Medulla oblongata (tissue), 1 donor: ENCODE measurements around the gene BIK.
"Not testable (repeated sequence)": the region's sequence is repeated elsewhere in the genome, so short reads cannot be mapped to it uniquely, and the experiment has no call there.

Experiments
- DNase-seq: peaks from one replicate; pipeline ENCODE4 v3.0.0-alpha.2; 2015; ENCODE audit errors: extremely low spot score

BIK gene

DNA sequence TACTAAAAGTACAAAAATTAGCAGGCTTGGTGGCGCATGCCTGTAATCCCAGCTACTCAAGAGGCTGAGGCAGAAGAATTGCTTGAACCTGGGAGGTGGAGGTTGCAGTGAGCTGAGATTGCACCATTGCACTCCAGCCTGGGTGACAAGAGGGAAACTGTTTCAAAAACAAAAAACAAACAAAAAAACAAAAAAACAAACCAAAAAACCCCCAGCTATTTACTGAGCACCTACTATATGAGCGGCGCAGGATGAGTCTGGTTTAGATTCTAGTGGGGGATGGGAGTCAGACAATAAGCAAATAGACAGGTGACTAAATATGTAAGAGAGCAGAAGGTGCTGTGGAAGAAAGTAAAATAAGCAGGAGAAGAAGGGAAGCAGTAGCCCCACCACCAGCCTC lies 5.6 kb upstream of the BIK start:
- DNase-seq = not testable (repeated sequence)

DNA sequence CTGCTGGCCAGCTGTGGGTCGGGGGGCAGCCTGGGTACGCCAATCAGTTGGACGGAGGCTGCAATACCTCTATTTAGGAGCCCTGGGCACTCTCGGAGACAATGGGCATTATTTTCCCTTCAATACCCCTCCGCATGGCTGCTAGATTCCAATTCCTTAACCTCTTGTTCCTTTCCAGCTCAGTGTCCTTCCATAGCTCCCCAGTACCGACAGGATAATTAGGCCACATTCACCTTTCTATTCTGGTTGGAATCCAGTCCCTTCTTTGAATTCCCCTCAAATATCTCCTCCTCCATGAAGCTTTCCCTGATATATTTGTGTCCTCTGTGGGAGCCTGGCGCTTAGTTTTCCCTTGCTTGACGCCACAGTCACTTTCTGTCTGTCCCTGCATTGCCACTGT lies 4.2 kb upstream of the BIK start:
- no peak for DNase-seq

DNA sequence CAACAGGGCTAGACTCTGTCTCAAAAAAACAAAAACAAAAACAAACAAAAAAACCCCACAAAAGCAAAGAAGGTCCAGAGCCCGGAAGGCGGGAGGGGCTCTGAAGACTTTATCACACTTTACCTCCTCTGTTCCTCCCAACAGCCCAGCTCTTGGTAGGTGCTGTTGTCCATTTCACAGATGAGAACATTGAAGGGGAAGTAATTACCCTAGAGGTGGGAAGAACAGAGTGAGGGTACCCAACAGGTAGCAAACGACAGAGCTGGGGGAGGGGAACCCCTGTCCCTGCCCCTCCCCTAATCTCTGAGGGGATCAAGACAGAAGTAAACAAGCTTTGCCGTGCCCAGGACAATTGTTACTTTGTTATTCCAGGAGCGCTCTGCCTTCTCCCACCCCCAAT lies 1.0 kb upstream of the BIK start:
- DNase-seq = no peak

DNA sequence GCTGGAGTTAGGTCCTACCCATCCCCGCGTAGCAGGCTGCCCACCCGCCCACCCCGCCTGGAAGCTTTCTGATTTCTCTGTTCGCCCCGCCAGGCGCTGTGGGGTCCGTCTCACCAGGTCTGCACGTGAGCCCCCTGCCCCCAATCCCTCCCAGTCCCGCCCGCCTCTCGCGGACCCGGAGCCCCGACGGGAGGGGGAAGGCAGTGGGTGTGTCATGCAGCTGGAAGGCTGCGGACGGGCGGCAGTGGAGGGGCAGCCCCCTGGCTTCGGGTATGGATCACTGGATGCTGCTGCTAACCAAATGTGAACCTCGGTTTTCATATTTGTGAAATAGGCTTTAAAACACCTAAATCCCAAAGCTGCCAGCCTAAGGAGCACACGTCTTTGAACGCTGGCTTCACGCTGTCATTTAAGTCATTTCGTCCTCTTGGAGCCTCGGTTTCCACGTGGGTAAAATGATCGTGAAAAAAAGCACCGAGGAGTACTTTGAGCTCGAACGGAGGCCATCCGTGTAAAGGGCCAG lies 568 bp upstream of the BIK start:
- DNase-seq = no peak

DNA sequence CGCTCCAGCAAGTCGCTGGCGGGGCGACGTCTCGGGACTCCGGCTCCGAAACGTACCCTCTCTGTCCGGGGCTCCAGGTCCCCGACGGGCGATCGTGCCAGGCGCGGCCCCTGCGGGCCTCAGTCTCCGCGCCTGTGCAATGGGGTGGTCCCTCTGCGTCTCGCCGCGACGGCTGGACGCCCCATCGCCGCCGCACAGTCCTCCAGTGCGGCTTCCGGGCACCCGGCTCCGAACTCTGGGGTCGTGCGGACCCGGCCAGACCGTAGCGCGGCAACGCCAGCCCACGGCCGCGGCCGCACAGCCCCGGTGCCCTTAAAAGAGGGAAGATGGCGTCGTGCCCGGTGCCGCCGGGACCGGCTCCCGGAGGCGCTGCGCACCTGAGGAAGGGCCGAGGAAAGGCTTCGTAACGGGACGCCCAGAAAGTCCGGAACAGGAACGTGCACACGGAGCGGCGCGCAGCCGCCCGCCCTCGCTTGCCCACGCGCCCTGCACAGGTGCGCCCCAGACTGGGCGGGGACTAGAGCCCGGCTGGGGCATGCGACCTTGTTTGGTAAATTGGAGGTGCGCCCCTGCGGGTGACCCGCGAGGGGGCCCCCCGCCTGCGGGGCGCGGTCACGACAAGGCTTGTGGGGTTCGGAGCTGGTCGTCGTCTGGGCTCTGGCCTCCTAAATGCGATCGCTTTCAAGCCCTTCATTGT lies 525 bp downstream of the BIK start:
- no peak for DNase-seq

DNA sequence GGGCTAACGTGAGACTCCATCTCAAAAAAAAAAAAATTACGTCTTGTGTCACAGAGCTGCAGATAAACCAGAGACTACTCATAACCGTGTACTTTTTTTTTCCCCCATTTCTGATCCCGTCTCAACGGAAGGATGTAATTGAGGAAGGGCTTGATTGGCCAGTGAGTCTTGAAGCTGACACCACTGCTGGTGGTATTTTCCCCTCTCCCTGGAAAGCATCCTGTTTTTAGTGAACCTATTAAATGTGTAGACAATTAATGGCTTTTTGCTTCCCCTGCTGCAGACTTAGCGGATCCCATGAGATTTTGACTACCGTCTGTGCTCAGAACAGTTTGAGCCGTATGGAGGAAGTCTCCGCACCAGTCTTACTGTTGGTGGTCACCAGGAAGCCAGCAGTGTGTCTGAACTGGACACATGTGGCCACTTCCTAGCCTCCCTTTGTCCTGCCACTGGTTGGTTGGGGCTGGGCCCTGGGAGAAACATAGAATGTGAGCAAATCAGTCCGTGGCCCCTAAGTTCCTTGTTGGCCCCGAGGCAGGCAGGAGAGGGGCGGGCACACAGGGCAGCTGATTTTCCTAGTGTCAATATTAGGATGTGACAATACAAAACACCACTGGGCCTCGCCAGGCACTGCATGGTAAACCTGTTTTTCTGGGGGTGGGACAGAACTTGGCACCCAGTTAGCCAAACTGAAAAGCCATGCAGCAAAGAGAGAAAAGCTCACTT lies 3.1 kb downstream of the BIK start:
- DNase-seq = no peak

DNA sequence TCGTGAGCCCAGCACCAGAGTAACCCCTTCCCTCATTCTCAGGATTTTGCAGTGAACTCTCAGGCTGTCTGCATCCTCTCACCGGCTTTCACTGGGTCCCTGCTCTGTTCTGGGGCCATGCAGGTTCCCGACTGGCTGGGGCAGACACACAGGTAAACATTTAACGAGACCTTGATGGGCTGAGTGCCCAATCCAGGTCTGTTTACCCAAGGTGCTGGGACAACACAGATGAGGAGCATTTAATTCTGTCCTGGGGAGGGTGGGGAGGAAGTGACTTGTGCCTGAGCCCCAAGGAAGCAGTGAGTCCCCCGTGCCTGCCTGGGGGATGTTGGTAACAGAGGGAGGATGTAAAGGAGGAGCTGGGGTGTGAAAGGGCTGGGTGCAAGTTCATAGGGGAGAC lies 4.4 kb downstream of the BIK start:
- DNase-seq = no peak

DNA sequence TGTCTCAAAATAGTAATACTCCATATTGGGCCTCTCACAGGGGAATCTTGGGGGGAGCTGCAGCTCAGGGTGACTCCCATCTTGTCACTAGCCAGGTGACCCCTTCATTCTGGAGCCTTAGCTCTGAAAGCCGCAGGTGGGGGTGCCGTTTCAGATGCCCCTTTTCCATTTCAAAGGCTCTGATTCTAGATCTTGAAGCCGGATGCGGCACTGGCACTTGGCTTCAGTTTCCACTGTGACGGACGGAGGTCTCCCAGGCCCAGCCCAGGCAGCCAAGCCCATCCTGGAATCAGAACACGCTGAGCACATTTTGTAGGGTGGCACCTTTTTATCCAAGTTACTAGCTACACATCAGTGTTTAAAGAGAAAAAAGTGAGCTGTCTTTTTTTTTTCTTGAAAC lies 6.4 kb downstream of the BIK start:
- DNase-seq = no peak

DNA sequence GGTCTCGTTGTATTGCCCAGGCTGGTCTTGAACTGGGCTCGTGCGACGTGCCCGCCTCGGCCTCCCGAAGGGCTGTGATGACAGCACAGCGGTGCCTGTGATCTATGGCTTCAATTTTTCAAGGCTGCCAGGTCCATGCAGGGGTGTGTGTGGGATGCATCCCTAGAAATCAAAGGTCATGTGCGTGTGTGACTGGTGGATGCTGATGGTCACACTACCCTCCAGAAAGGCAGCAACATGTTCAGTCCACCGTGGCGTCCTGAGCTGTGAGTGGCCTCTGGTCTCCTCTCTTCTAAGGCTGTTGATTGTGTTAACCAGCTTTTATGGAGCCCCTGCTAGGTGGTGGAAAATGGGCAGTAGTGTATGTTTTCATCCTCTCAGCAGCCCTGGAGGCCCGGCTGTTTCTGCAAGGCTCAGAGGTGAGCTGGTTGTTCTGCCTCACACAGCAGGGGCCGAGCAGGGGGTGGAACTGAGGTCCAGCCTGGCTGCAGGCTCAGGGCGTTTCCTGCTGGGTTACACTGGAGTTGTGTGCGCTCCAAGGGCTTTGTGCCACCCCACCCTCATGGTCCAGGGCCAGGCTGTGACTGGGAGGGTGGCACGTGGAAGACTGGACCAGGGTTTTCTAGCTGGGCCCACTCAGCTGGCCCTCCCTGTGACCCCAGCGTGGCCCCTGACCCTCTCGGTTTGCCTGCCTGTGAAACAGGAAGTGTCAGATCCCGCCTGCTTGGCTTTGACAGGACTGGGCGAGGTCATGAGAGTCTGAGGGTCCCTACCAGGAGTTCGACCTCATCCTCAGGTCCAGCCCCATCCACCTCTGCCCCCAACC lies 7.7 kb downstream of the BIK start:
- DNase-seq = no peak

DNA sequence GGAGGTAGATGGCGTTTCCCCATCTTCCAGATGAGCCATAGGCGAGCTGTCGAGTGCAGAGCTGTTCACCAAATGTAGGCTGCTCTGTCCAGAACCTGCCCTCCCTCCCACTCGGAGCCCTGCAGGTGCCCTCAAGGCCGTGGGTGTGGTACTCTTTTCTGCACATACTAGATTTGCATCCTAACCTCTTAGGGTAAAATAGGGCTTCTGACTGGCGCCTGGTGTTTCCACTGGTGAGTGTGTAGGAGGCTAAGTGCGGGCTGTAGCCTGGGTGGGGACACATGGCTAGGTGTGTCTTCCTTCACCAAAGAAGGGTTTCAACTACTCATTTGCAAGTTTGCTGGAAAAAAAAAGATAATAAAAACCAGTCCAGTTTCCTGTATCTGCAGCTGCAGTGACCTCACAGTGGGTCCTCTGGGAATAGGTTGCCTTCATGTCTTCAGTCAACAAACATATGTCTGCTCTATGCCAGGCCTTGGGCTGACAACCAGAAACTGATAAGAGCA lies 8.5 kb downstream of the BIK start:
- DNase-seq = no peak

DNA sequence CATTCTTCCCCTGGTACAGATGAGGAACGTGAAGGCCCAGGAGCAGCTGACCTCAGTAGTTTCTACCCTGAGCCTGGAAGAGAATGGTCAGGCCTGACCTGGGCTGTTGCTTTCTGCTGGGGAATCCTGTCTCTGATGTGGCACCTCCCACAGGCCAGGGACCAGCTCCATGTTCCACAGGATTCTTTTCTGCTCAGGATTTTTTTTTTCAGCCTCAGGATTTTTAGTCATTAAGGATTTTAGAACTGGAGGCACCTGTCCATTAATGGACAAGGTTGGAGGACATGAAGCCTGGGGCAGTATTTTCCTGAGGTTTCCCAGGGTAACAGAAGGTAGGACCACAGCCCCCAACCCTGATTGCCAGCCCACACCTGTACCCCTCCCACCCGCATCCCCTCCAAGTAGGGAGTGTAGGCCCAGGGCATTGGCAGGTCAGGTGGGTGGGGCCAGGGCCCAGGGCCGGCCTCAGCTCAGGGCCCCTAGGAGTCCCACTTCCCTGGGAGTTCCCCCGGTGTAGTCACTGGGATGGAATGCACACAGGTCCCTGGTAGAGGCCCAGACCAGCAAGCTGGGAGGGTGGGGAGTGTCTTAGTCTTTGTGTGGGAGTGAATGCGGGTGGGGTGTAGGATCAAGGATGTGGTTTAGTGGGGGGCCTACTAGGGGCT lies 16.1 kb downstream of the BIK start:
- no peak for DNase-seq

DNA sequence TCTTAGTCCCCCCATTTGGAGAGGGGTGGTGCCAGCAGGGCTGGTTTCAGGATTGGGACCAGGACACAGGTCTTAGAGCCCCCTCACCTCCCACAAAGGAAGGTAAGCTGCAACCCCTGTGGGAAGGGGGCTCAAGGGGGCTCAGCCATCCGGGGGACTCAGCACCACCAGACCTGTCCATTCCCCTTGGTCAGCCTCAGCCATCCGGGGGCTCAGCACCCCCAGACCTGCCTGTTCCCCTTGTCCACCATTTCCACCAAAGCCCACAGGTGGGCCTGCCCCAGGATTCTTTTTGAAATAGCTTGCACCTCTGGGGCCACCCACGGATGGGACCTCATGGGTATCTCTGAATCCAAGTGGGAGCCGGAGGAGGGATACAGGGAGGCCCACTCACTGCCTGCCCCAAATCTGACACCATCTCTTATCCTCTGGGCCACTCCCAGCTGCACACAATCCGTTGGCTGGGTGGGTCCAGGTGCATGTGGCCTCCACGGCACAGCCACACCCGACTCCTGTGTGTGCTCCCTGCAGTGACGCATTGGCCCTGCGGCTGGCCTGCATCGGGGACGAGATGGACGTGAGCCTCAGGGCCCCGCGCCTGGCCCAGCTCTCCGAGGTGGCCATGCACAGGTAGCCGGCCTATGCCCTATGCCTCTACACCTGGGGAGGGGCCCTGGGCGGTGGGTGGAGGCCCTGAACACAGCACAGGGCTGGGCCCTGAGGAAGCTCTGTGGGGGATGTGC lies 16.8 kb downstream of the BIK start:
- DNase-seq = no peak

DNA sequence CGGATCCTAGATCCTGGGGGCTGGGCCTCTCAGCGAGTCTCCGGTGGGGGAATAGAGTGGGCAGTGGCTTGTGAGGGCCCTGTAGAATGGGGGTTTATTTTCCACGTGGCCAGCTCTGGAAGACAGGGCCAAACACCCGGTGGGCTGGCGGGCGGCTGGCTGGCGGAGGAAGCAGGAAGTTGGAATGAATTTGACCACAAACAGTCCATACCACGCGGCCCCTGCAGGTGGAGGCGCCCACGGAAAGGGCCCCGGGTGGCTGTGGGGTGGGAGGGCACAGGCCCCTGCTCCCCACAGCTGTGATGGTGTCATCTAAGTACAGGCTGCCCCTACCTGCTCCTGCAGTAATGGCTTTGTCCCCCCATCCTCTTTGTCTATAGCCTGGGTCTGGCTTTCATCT lies 17.6 kb downstream of the BIK start:
- no peak for DNase-seq

DNA sequence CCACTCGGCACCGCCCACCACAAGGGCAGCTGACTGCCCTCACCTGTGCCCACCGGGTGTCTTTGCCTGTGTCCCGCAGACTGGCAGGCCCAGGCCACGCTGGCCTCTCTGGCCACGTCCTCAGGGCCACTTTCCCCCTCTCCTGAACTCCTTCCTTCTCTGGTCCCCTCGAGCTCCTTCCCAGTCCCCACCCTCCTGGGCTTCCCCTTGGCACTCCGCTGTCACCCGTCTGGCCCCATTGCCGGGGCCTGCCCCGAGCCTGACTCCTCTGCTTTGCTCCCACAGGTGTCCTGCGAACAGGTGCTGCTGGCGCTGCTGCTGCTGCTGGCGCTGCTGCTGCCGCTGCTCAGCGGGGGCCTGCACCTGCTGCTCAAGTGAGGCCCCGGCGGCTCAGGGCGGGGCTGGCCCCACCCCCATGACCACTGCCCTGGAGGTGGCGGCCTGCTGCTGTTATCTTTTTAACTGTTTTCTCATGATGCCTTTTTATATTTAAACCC lies 18.4 kb downstream of the BIK start:
- DNase-seq = no peak

DNA sequence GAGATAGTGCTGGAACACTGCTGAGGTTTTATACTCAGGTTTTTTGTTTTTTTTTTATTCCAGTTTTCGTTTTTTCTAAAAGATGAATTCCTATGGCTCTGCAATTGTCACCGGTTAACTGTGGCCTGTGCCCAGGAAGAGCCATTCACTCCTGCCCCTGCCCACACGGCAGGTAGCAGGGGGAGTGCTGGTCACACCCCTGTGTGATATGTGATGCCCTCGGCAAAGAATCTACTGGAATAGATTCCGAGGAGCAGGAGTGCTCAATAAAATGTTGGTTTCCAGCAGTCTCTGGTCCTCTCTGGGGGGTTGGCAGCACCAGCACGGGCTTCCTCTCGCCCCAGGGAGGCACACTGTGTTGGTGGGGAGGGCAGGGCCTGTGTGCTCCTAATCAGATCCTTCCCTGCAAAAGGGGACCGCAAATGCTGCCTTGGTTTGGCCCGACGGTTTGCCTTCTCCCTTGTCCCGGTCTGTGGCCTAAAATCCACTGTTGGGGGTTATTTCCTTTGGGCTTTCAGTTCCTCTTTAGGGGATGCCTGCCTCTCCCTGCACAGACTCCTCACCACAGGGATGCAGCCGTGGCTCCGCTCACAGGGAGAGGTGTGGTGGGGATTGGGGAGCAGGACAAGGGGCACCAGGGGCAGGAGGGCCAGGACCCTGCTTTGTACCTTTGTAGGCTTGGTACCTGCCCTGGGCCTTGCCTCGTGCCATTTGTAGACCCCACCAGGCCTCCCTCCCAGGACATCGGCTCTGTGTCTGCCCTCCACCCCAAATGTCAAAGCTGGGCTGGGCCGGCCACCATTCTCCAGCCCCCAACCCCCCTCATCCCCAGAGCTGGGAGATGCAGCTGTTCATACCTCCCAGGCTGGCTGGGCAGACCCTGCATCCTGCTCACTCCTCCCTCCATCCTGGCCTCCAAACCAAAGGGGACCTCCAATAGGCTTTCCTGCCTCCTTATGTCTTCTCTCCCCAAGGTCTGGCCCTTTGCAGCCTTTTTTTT lies 19.2 kb downstream of the BIK start:
- DNase-seq = no peak

DNA sequence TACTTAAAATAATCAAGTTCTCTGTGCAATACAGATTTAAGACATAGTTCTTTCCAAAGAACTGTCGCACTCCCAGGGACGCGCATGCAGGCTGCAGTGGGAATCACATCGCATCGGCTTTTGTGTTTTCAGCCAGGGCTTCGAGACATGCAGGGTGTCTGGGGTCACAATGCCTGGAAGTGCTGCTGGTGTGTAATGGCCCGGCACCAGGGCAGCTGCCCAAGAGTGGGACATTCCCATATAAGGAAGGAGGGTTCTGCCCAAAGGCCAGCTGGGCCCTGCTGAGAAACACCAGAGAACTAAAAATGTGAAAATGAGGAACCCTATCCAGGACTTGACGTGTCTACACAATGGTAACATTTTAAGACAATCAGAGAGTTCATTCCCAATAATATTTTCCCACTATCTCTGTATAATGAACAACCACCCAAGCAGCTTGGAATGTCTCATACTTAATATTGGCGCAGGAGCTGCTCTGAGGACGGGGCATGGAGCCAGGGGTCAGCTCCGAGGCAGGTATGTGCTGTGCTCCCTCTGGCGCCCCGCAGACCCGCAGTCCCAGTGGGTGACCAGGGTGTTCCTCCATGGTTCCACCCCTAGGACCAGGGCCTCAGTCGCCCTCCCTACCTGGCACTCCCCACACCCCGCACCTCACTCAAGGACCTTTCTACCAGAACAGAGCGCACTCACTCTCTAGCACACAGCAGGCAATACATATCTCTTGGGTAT lies 21.4 kb downstream of the BIK start:
- DNase-seq = no peak

DNA sequence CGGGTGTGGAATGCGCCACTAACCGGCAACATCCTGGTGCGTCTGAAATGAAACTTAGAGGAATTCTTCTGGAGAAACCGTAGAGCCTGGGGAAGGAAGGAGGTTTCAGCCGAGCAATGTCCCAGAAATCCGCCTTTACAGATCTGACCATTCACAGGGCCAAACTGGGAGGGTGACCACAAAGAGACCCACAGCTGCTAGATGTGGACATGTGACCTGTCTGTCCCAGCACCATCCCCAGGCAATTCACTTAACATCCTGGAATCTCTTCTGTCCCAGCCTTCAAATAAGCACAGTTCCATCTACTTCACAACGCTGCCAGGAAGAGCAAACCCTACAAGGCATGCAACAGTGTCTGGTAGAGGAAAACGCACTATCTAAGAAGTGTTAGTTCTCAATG lies 22.9 kb downstream of the BIK start:
- no peak for DNase-seq

DNA sequence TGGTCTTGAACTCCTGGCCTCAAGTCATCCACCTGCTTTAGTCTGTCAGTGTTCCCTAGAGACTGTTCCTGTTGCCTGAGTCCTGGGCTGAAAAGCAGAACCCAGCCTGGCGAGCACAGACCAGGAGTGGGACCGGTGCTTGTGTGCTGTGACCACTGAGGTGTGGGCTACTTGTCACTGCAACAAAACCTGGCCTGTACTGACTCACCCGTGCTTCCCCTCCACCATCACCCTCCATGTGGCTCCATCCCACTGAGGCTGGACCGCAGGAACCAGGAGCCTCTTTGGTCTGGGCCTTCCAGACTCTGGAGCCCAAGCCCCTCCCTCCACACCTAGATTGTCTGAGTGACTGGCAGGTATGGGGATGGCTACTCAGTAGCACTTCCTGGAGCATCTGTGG lies 24.0 kb downstream of the BIK start:
- no peak for DNase-seq

DNA sequence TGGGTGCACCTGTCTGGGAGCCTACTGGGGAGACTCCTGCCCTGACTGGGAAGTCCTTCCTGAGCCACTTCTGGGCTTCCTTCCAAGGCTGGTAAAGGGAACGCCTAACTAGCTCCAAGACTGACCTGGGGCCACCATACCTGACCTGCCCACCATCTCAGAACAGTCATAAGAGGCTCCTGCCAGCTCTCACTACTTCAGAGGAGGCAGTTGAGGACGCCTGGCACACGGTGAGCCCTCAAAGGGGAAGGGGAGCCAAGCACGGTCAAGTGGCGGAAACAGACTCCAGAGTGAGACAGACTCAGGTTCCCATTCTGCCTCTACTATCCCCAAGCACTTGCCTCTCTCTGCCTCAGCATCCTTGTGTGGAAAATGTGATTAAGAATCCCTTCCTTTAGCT lies 25.0 kb downstream of the BIK start:
- no peak for DNase-seq
